Spinal cord (tissue), 10 donors: ENCODE data around the gene SFTPA2. TPM values are rescaled to one million over a fixed set of nuclear protein-coding genes. Genes with fewer than 3 reads are reported as not detected.
"Not testable (repeated sequence)": the region's sequence is repeated elsewhere in the genome, so short reads cannot be mapped to it uniquely, and the experiment has no call there.

Experiments used
- DNase-seq, 6 donors: peaks; one replicate each; pipeline versions ENCODE4 v3.0.0 to v3.0.0-alpha.2; 2013 to 2015; ENCODE audit warnings: low spot score in 6 of 6, low read depth in 4 of 6
- H3K27ac ChIP-seq: one replicate; pipeline ENCODE4 v1.5.1; 2013; ENCODE audit warnings: low read depth, low read length, control low read depth
- H3K27me3 ChIP-seq: one replicate; pipeline ENCODE4 v1.6.1; 2013; ENCODE audit warnings: low read length; ENCODE audit not compliant: control insufficient read depth, insufficient read depth
- H3K36me3 ChIP-seq: one replicate; pipeline ENCODE4 v1.6.1; 2013; ENCODE audit warnings: low read length; ENCODE audit not compliant: control insufficient read depth, insufficient read depth
- H3K4me1 ChIP-seq: one replicate; pipeline ENCODE4 v1.6.1; 2013; ENCODE audit warnings: low read length; ENCODE audit not compliant: control insufficient read depth, insufficient read depth
- H3K4me3 ChIP-seq: one replicate; pipeline ENCODE4 v1.5.1; 2013; ENCODE audit warnings: low read depth, low read length, control low read depth
- H3K9me3 ChIP-seq: one replicate; pipeline ENCODE4 v1.6.1; 2013; ENCODE audit warnings: low read length; ENCODE audit not compliant: control insufficient read depth, insufficient read depth
- WGBS: methylation state at CpG from one replicate; pipeline ENCODE4 v1.1.5; 2013; ENCODE audit warnings: missing lambda C conversion rate; ENCODE audit not compliant: insufficient coverage; 5-methylcytosine and 5-hydroxymethylcytosine counted together
- polyA plus RNA-seq, 2 donors: library from polyadenylated mRNA; unstranded; fragments of 120-200 nt; gene quantifications; one replicate each; pipeline ENCODE4 v1.2.1, GENCODE V29; 2013; ENCODE audit not compliant: insufficient read length in 2 of 2
- total RNA-seq, 2 donors: library from RNA; depleted of rRNA in 1 of 2; stranded (reverse); fragments of 120-200 nt in 1 of 2; fragments of >200 nt in 1 of 2; gene quantifications; one replicate each; pipeline versions ENCODE4 v1.2.3 to v1.2.4, GENCODE V29; 2013 to 2014
- donor health status: healthy.

The SFTPA2 gene
- total and polyA plus RNA-seq, 4 donors = 0.11 to 0.57 (median 0.18) TPM

DNA sequence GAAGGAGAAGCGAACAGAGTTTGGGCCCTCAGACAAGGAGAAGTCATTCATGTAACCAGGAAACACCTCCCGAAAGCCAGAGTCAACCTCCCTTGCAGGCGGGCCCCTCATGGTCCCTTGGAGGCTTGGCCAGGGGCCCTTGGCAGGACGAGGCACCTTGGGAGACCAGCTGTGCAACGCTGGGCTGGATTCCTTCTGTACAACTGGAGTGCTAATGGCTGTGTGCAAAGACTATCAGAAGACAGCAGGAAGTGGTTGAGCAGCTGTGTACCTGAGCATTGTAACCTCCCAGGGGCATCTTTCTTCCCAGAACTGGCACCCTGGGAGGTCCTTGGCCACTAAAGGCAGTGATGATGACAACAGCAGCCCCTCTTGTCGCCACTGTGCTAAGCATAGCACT is 38.5 kb downstream of the SFTPA2 start:
- H3K4me3 ChIP-seq, H3K27ac ChIP-seq, H3K4me1 ChIP-seq, H3K36me3 ChIP-seq, DNase-seq, H3K27me3 ChIP-seq, H3K9me3 ChIP-seq: not testable (repeated sequence)
- 97% methylated on average over 3 of the region's 6 CpGs for whole genome bisulfite sequencing

DNA sequence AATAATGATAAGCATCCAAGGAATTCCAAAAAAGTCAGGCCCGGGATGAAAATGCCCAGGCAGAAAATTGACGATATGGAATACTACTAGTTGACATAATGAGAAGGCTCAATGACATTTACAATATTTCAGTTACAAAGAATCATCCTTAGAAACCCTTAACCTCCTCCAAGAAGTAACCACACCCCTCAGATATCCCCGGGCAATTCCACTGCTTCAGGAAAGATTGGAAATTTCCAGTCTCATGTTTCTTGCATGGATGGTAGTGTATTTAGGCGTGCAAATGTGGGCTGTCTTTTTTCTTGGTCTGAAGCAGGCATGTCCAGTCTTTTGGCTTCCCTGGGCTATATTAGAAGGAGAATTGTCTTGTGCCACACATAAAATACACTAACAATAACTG is 42.6 kb downstream of the SFTPA2 start:
- H3K9me3 ChIP-seq, H3K4me1 ChIP-seq, DNase-seq, H3K4me3 ChIP-seq, H3K36me3 ChIP-seq, H3K27me3 ChIP-seq, H3K27ac ChIP-seq: not testable (repeated sequence)
- WGBS = no CpG with 5 or more reads among the region's 4 CpGs

DNA sequence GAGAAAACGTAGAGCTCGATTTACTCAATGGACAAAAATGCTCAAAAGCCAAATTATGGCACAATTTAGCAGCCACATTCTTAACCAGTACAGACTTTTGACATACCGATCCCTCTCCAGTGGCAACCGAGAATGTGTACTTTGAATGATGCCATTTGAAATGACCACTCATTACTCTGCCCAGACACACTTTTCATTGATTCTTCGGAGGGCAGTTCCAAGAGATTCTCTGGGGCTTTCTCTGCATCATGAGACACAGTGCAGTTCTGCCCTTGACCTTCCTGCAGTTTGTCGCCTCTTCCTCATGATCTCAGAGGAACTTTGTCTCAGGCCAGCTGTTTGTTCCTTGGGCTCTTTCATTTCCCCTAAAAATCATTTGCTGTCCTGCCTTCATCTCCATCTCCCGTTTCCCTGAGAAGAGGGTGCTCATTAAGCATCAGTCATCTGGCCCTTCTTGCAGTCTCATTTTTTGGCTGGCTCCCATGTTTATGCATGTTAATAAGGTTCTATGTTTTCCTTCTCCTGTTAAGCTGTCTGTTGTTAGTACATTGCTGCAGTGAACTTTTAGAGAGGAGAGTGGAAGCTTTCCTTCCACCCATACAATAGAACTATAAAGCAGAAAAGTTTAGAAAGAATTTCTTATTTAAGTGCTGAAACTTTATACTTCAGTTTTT is 43.5 kb downstream of the SFTPA2 start:
- DNase-seq, H3K36me3 ChIP-seq, H3K27me3 ChIP-seq, H3K4me3 ChIP-seq, H3K9me3 ChIP-seq, H3K4me1 ChIP-seq, H3K27ac ChIP-seq: not testable (repeated sequence)
- WGBS = no CpG with 5 or more reads among the region's 7 CpGs

DNA sequence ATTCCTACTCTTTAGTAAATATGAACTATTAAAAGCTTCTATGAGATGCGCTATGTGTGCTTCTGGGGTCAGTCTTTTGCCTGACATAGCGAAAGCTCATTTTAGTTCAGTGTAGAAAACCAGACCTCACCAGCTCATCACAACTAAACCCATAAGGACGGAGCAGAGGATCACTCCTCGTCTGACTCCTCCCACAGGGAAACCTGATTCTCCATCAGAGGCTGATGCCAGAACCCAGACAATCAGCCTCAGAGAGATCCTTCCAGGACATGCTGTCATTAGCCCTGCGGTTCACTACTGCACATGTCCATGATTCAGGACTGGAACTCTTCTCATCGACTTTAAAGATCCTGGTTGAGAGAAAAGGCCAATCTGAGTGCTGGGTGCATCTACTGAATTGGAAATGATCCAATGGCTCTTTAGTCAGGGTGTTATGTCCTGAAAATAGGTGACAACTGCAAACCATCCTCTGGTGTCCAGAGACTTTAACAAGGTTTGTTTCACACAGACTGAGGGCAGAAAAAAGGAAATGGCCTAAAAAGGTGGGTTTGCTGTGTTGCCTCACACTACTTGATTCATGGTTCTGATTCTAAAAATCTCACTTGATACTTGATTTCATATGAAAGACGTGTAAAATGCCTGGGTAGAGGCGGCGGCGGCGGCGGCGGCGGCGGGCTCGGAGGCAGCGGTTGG is 48.2 kb downstream of the SFTPA2 start, which contains the start of gene EIF5AL1:
EIF5AL1 (plus strand) TSS at position 643 of the 693 bp plus-strand sequence. CDS start 117 bp downstream, outside the sequence.
- DNase-seq, H3K36me3 ChIP-seq, H3K4me1 ChIP-seq, H3K27ac ChIP-seq, H3K9me3 ChIP-seq, H3K4me3 ChIP-seq, H3K27me3 ChIP-seq: not testable (repeated sequence)
- WGBS = 100% methylated on average over 1 of the region's 17 CpGs

DNA sequence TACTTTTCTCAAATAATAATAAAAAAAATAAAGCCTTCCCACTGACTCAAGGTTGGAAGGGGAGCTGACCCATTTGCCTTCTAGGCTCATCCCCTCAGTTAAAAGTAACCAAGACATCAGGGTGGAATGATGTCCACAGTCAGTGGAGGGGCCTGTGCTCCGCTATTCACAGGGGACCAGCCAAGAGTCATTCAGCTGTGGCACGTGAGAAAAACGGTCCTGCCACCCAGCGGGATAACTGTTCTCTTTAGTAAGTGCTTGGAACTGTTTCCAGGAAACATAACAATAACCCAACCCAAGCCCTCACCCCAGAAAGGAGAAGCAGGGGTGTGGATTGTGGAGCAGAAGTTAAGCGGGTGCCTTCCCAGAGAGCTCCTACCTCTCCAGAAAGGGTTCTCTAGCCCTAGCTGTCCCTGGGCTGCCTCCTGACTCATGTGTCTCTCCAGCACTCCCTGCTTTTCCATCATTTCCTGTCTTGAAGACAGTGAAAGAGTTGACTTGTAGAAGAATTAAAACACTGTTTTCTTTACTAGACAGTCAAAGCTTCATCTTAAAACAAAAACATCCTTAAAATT is 50.2 kb downstream of the SFTPA2 start:
- WGBS = no CpG with 5 or more reads among the region's 5 CpGs
- not testable (repeated sequence) for H3K27ac ChIP-seq, DNase-seq, H3K4me1 ChIP-seq, H3K27me3 ChIP-seq, H3K9me3 ChIP-seq, H3K4me3 ChIP-seq, H3K36me3 ChIP-seq

DNA sequence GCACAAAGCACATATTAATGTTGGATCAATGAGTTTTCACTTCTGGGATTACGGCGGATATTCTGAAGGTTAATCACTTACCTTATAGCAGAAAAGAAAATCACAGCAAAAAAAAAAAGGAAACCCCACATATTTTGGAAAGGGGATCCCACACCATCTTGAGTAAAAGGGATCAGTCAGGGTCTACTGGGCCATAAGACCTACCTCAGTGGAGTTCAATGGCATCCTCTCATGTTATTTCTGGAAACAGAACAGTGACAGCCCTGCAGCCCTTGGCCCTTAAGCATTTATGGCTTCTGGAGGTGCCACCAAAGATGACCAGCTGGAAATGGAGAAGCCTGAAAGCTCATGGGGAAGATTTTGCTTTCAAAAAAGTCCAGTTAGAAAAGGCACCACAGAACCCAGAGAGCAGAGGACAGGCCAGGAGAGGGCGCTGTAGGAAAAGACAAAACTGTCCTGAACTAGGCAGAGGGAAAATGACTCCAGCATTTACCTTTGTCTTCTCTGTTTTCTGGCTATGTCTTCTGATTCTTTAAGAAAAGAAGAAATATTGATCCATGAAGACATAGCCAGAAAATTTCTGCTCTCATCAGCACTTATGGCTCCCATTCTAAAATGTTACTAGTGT is 50.8 kb downstream of the SFTPA2 start:
- not testable (repeated sequence) for H3K4me1 ChIP-seq, H3K9me3 ChIP-seq

DNA sequence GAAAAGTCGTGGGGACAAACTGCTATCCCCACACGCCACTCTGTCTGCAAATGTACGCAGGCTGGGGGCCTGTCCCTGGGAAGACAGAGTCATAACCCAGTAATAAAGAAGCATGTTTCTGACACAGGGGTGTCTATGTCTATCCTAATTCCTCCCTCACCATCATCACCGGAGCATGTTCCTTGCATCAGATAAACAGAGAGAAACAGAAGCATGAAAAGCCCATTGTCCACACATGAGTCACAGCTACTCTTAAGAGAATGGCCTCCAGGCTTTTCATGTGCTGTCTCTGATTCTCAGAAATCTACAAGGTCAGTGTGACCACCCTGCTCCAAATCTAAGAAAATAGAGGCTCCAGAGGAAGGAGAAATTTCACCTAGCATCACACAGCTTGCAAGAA is 52.0 kb downstream of the SFTPA2 start:
- not testable (repeated sequence) for H3K27me3 ChIP-seq, H3K27ac ChIP-seq, DNase-seq, H3K36me3 ChIP-seq, H3K4me1 ChIP-seq, H3K9me3 ChIP-seq, H3K4me3 ChIP-seq
- no CpG with 5 or more reads among the region's 4 CpGs for WGBS

More for the DNA sequence above, 50.8 kb downstream of the SFTPA2 start:
- DNase-seq, H3K36me3 ChIP-seq, H3K27me3 ChIP-seq, H3K4me3 ChIP-seq, H3K27ac ChIP-seq: not testable (repeated sequence)
- WGBS = no CpG with 5 or more reads among the region's 3 CpGs

DNA sequence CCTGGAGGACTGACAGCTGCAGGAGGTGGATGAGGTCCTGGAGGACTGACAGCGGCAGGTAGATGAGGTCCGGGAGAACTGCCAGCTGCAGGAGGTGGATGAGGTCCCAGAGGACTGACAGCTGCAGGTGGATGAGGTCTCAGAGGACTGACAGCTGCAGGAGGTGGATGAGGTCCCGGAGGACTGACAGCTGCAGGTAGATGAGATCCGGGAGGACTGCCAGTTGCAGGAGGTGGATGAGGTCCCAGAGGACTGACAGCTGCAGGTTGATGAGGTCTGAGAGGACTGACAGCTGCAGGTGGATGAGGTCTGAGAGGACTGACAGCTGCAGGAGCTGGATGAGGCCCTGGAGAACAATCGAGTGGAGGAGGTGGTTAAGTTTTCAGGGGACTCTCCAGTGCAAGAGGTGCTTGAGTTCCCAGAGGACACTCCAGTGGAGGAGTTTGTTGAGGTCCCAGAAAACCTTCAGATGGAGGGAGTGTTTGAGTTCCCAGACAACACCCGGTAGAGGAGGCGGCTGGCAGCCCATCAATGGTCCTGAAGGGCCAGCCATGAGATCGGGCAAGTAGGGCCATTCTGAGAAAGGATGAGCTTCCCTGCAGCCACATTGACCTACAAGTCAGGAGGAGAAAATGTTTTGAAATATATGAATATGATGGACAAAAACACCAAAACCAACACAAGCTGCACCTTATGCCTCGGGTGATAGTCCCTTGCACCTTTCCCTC is 52.6 kb downstream of the SFTPA2 start:
- Histone ChIP-seq H3K27me3 (no peaks in the 10 kb centered on the region), H3K4me1 (peaks cover 3% of the 10 kb centered on the region), H3K4me3 (no peak overlapping the region), H3K27ac (no peak overlapping the region), H3K36me3 (no peaks in the 10 kb centered on the region), H3K9me3 (no peaks in the 10 kb centered on the region)
- WGBS = 87% methylated on average over 8 of the region's 9 CpGs
- DNase-seq = no peak
